HCT116 (cell line): ENCODE measurements around the gene CPN2. TPM values are rescaled to one million over a fixed set of nuclear protein-coding genes. Genes with fewer than 3 reads are reported as not detected.

Source experiments
- ATAC-seq: fragments of 200-7000 bp; cut with Tn5 transposase; 2 replicates; pipeline ENCODE4 v1.9.1; 2020; ENCODE audit warnings: mild to moderate bottlenecking, moderate library complexity
- BruUV-seq: library from RNA; stranded (reverse); fragments of 400-500 nt; replicated peaks from 2 replicates; lab custom pipeline; 2021; lab: Mats Ljungman, UMichigan
- CTCF ChIA-PET: fragments of 300-600 bp; sonication (Branson Sonifier 250); formaldehyde crosslinking; loops from one replicate; lab custom pipeline; 2021; ENCODE audit warnings: antibody characterized with exemption; lab: Charles Lee
- POLR2A ChIA-PET: fragments of 300-600, 350-600 bp; sonication (Branson Sonifier 250); formaldehyde crosslinking; loops from one replicate; lab custom pipeline; 2021; ENCODE audit warnings: antibody characterized with exemption; lab: Charles Lee
- RAD21 ChIA-PET, 2 experiments: fragments of 300-600 bp; sonication (Branson Sonifier 250); formaldehyde crosslinking; loops; one replicate each; lab custom pipeline; 2023; ENCODE audit warnings: low total read pairs in 2 of 2; ENCODE audit not compliant: uncharacterized antibody in 2 of 2, unreplicated experiment in 2 of 2, low non-redundant PET in 1 of 2; lab: Charles Lee
- DNase-seq: peaks from one replicate; pipeline ENCODE4 v3.0.0-alpha.2; 2010; ENCODE audit warnings: low read depth, low spot score
- H2AFZ ChIP-seq: fragments of 200-600 bp; shearing (Covaris generic), sonication (generic); 2 replicates; pipeline ENCODE4 v1.6.1; 2017; ENCODE audit warnings: low read depth, mixed run types, mixed read lengths, antibody characterized with exemption, low read length; ENCODE audit not compliant: poor library complexity, severe bottlenecking
- H3K27ac ChIP-seq: 2 replicates; pipeline ENCODE4 v1.5.1; 2012; ENCODE audit warnings: low read depth, low read length
- H3K27me3 ChIP-seq: fragments of 200-600 bp; sonication (generic); 2 replicates; pipeline ENCODE4 v1.6.1; 2016; ENCODE audit warnings: mixed run types, low read length, mixed read lengths; ENCODE audit not compliant: insufficient read depth
- H3K36me3 ChIP-seq, 2 experiments: fragments of 200-500 bp in 1 of 2; fragments of 200-600 bp in 1 of 2; sonication (Bioruptor generic) in 1 of 2; sonication (generic) in 1 of 2; 2 replicates each; pipeline versions ENCODE4 v1.5.1 to v1.6.1; 2014 to 2016; ENCODE audit warnings: low read length in 2 of 2, inconsistent platforms in 1 of 2, mixed read lengths in 1 of 2, mixed run types in 1 of 2; ENCODE audit not compliant: insufficient read depth in 2 of 2, control insufficient read depth in 1 of 2
- H3K4me1 ChIP-seq, 2 experiments: fragments of 200-600 bp in 1 of 2; sonication (generic) in 1 of 2; 2 replicates each; pipeline versions ENCODE4 v1.5.1 to v1.6.1; 2012 to 2017; ENCODE audit warnings: low read length in 2 of 2, inconsistent platforms in 1 of 2, mild to moderate bottlenecking in 1 of 2, mixed read lengths in 1 of 2, mixed run types in 1 of 2, moderate library complexity in 1 of 2; ENCODE audit not compliant: insufficient read depth in 2 of 2, control insufficient read depth in 1 of 2
- H3K4me2 ChIP-seq: fragments of 200-600 bp; sonication (generic); 2 replicates; pipeline ENCODE4 v1.6.1; 2017; ENCODE audit warnings: mixed run types, low read length, mixed read lengths
- H3K4me3 ChIP-seq, 2 experiments: fragments of 200-600 bp in 1 of 2; sonication (generic) in 1 of 2; replicated peaks in 1 of 2; 2 replicates each; pipeline ENCODE4 v1.5.1; 2011 to 2016; ENCODE audit warnings: low read length in 2 of 2, control low read depth in 1 of 2, low read depth in 1 of 2, mild to moderate bottlenecking in 1 of 2, mixed read lengths in 1 of 2, mixed run types in 1 of 2
- H3K79me2 ChIP-seq: fragments of 200-600 bp; sonication (generic); 2 replicates; pipeline ENCODE4 v1.6.1; 2017; ENCODE audit warnings: mild to moderate bottlenecking, mixed run types, low read length, moderate library complexity, mixed read lengths; ENCODE audit not compliant: insufficient read depth
- H3K9ac ChIP-seq: fragments of 200-600 bp; sonication (generic); 2 replicates; pipeline ENCODE4 v1.6.1; 2016; ENCODE audit warnings: low read length, mixed read lengths
- H3K9me2 ChIP-seq: fragments of 200-600 bp; sonication (generic), shearing (Covaris generic); 2 replicates; pipeline ENCODE4 v1.6.1; 2017; ENCODE audit warnings: mixed run types, mild to moderate bottlenecking, moderate library complexity; ENCODE audit not compliant: insufficient read depth
- H3K9me3 ChIP-seq, 2 experiments: fragments of 200-500 bp in 1 of 2; fragments of 200-600 bp in 1 of 2; sonication (Bioruptor generic) in 1 of 2; sonication (generic) in 1 of 2; 2 replicates each; pipeline ENCODE4 v1.6.1; 2014 to 2017; ENCODE audit warnings: low read length in 2 of 2, mixed read lengths in 2 of 2, inconsistent platforms in 1 of 2, low read depth in 1 of 2, mild to moderate bottlenecking in 1 of 2, mixed run types in 1 of 2, moderate library complexity in 1 of 2; ENCODE audit not compliant: control insufficient read depth in 1 of 2, insufficient read depth in 1 of 2
- H4K20me1 ChIP-seq: fragments of 200-600 bp; sonication (generic), shearing (Covaris generic); 2 replicates; pipeline ENCODE4 v1.6.1; 2017; ENCODE audit warnings: mixed run types, mild to moderate bottlenecking, moderate library complexity; ENCODE audit not compliant: insufficient read depth
- RAD21 ChIP-seq: IDR thresholded peaks from 2 replicates; pipeline ENCODE4 v1.6.1; 2012; ENCODE audit warnings: low read depth, mild to moderate bottlenecking
- REST ChIP-seq: IDR thresholded peaks from 2 replicates; pipeline ENCODE4 v1.6.1; 2012; ENCODE audit warnings: low read depth
- SIN3A ChIP-seq: IDR thresholded peaks from 2 replicates; pipeline ENCODE4 v1.6.1; 2012; ENCODE audit warnings: low read depth
- intact Hi-C: fragments of 100-400 bp; cut with micrococcal nuclease; formaldehyde crosslinking; loops from 2 replicates; pipeline ENCODE4 v1.10.0; 2022
- total RNA-seq: library from RNA; stranded (reverse); gene quantifications from one replicate; pipeline ENCODE4 v1.2.1, GENCODE V29; 2021; ENCODE audit not compliant: unreplicated experiment

Gene CPN2
- total RNA-seq, 1 experiment from 2014 or later: not detected

- H3K27ac ChIP-seq: no peak overlapping the region
- no peaks in the 10 kb centered on the region for H3K9me2 ChIP-seq
- ChIA-PET RAD21 (no interaction called here), CTCF (no interaction called here), POLR2A (no interaction called here)
- no peak overlapping the region for H3K4me2 ChIP-seq
- intact Hi-C loops: no loop called here
- peaks cover 0 to 8% of the 10 kb centered on the region in 2 experiments; a peak in 1 of 4 replicates for H3K4me1 ChIP-seq
- no peaks in the 10 kb centered on the region for H3K79me2 ChIP-seq
- no TSS peak for BruUV-seq
- TF ChIP-seq REST: no peak
- H3K9ac ChIP-seq: no peak overlapping the region
- peaks cover 4% of the 10 kb centered on the region; the same call in 1 of the 2 replicates for H3K27me3 ChIP-seq
- no peaks in the 10 kb centered on the region for H4K20me1 ChIP-seq
- no peak for ATAC-seq
- no peak overlapping the region for H2AFZ ChIP-seq
- no peak overlapping the region for H3K4me3 ChIP-seq
- no peak for DNase-seq
- H3K36me3 ChIP-seq: no peaks in the 10 kb centered on the region
- no peaks in the 10 kb centered on the region for H3K9me3 ChIP-seq
Measured at GRCh38 chr3:194370753-194371152, 19.6 kb upstream of the CPN2 start.

GRCh38 chr3:194369522-194370279, 18.6 kb upstream of the CPN2 start, which contains the start of gene LRRC15:
LRRC15 (minus strand) TSS chr3:194369743; CDS start chr3:194361043, 8,700 bp downstream.
- Histone ChIP-seq H3K27ac (no peak within 1 kb of the TSS), H4K20me1 (no peaks in the 10 kb centered on the region), H2AFZ (no peak within 1 kb of the TSS), H3K79me2 (no peaks in the 10 kb centered on the region), H3K36me3 (no peaks in the 10 kb centered on the region), H3K9me3 (no peaks in the 10 kb centered on the region), H3K27me3 (peaks cover 4% of the 10 kb centered on the region; the same call in 1 of the 2 replicates), H3K4me3 (no peak within 1 kb of the TSS), H3K9me2 (no peaks in the 10 kb centered on the region), H3K4me2 (peak within 1 kb of the TSS; percentile 39), H3K9ac (no peak within 1 kb of the TSS), H3K4me1 (peaks cover 0 to 8% of the 10 kb centered on the region in 2 experiments; a peak in 1 of 4 replicates)
- no peak for DNase-seq
- ChIA-PET RAD21 (no interaction called here), POLR2A (no interaction called here), CTCF (no interaction called here)
- intact Hi-C loops: no loop called here
- TF ChIP-seq RAD21: peak; percentile 35
- no peak for TF ChIP-seq SIN3A
- ATAC-seq: peak; percentile 90
- no TSS peak for BruUV-seq
